Measurements from ENCODE around the gene CDC37.

- TF ChIP-seq CTCF (IDR thresholded peaks at IDR 0.05): no peak
- no peak for TF ChIP-seq POLR2AphosphoS5 (IDR thresholded peaks at IDR 0.05)
- TF ChIP-seq POLR2A (IDR thresholded peaks at IDR 0.05): no peak
Observed at GRCh38 chr19:10395917-10396316, 7.4 kb downstream of the CDC37 start.

All from upper lobe of left lung (tissue), 4 donors.